H9 (cell line): ENCODE data around the gene CNNM1. TPM values are rescaled to one million over a fixed set of nuclear protein-coding genes. Genes with fewer than 3 reads are reported as not detected.

Experiments used
- DNase-seq: peaks from one replicate; pipeline ENCODE4 v3.0.0-alpha.2; 2017
- H2AFZ ChIP-seq: one replicate; pipeline ENCODE4 v1.6.1; 2013; ENCODE audit warnings: mild to moderate bottlenecking, low read length, control low read depth, moderate library complexity
- H2AK5ac ChIP-seq: 2 replicates; pipeline ENCODE4 v1.6.1; 2013; ENCODE audit warnings: low read length, control low read depth, mixed read lengths; ENCODE audit not compliant: insufficient read length
- H2BK120ac ChIP-seq: one replicate; pipeline ENCODE4 v1.6.1; 2013; ENCODE audit warnings: low read depth, mild to moderate bottlenecking, low read length, control low read depth, inconsistent platforms; ENCODE audit not compliant: poor library complexity, severe bottlenecking
- H2BK12ac ChIP-seq: 2 replicates; pipeline ENCODE4 v1.6.1; 2013; ENCODE audit warnings: low read length, control low read depth, mixed read lengths, low read depth; ENCODE audit not compliant: insufficient read length
- H2BK15ac ChIP-seq: 2 replicates; pipeline ENCODE4 v1.6.1; 2013; ENCODE audit warnings: low read depth, low read length, control low read depth
- H2BK20ac ChIP-seq: one replicate; pipeline ENCODE4 v1.6.1; 2013; ENCODE audit warnings: low read depth, mild to moderate bottlenecking, low read length, control low read depth, inconsistent platforms; ENCODE audit not compliant: poor library complexity, severe bottlenecking
- H2BK5ac ChIP-seq: 2 replicates; pipeline ENCODE4 v1.6.1; 2013; ENCODE audit warnings: low read length, control low read depth, mixed read lengths; ENCODE audit not compliant: insufficient read length
- H3K14ac ChIP-seq: 2 replicates; pipeline ENCODE4 v1.6.1; 2013; ENCODE audit warnings: low read length, control low read depth; ENCODE audit not compliant: insufficient read depth
- H3K18ac ChIP-seq: 2 replicates; pipeline ENCODE4 v1.6.1; 2013; ENCODE audit warnings: low read depth, mild to moderate bottlenecking, mixed read lengths, low read length, control low read depth; ENCODE audit not compliant: insufficient read length
- H3K23ac ChIP-seq: 2 replicates; pipeline ENCODE4 v1.6.1; 2013; ENCODE audit warnings: low read length, control low read depth, mixed read lengths, low read depth; ENCODE audit not compliant: insufficient read length
- H3K23me2 ChIP-seq: 2 replicates; pipeline ENCODE4 v1.6.1; 2013; ENCODE audit warnings: low read depth, mild to moderate bottlenecking, mixed read lengths, low read length, control low read depth; ENCODE audit not compliant: insufficient read length, poor library complexity, severe bottlenecking
- H3K27ac ChIP-seq: 2 replicates; pipeline ENCODE4 v1.5.1; 2013; ENCODE audit warnings: low read length, control low read depth, mixed read lengths, low read depth; ENCODE audit not compliant: insufficient read length
- H3K27me3 ChIP-seq: 2 replicates; pipeline ENCODE4 v1.6.1; 2013; ENCODE audit warnings: low read length, control low read depth, inconsistent platforms; ENCODE audit not compliant: insufficient read depth
- H3K4ac ChIP-seq: 2 replicates; pipeline ENCODE4 v1.6.1; 2013; ENCODE audit warnings: low read depth, mild to moderate bottlenecking, control low read depth, inconsistent platforms, low read length, moderate library complexity
- H3K4me1 ChIP-seq: 2 replicates; pipeline ENCODE4 v1.6.1; 2013; ENCODE audit warnings: low read length, control low read depth, inconsistent platforms; ENCODE audit not compliant: insufficient read depth
- H3K4me2 ChIP-seq: 2 replicates; pipeline ENCODE4 v1.6.1; 2013; ENCODE audit warnings: low read length, control low read depth, mixed read lengths; ENCODE audit not compliant: insufficient read length, insufficient read depth
- H3K56ac ChIP-seq: 2 replicates; pipeline ENCODE4 v1.6.1; 2013; ENCODE audit warnings: low read depth, mild to moderate bottlenecking, mixed read lengths, low read length, control low read depth; ENCODE audit not compliant: insufficient read length
- H3K79me1 ChIP-seq: 2 replicates; pipeline ENCODE4 v1.6.1; 2013; ENCODE audit warnings: low read depth, mild to moderate bottlenecking, moderate library complexity, low read length, control low read depth, inconsistent platforms; ENCODE audit not compliant: insufficient read depth, poor library complexity, severe bottlenecking
- H3K79me2 ChIP-seq: 2 replicates; pipeline ENCODE4 v1.6.1; 2013; ENCODE audit warnings: low read length, control low read depth, inconsistent platforms; ENCODE audit not compliant: insufficient read depth
- H3K9ac ChIP-seq: 2 replicates; pipeline ENCODE4 v1.6.1; 2013; ENCODE audit warnings: low read length, control low read depth, mixed read lengths; ENCODE audit not compliant: insufficient read length; ENCODE audit errors: extremely low read depth
- H3K9me3 ChIP-seq: one replicate; pipeline ENCODE4 v1.6.1; 2013; ENCODE audit warnings: low read depth, low read length, inconsistent platforms; ENCODE audit not compliant: control insufficient read depth
- H3T11ph ChIP-seq: one replicate; pipeline ENCODE4 v1.6.1; 2013; ENCODE audit warnings: mild to moderate bottlenecking, low read length, control low read depth, inconsistent platforms
- H4K20me1 ChIP-seq: one replicate; pipeline ENCODE4 v1.6.1; 2013; ENCODE audit not compliant: control insufficient read depth, insufficient read length, insufficient read depth
- H4K5ac ChIP-seq: 2 replicates; pipeline ENCODE4 v1.6.1; 2013; ENCODE audit warnings: low read depth, mild to moderate bottlenecking, mixed read lengths, low read length, control low read depth; ENCODE audit not compliant: insufficient read length
- H4K8ac ChIP-seq: replicated peaks from 2 replicates; pipeline ENCODE4 v1.6.1; 2013; ENCODE audit warnings: low read length, control low read depth, mixed read lengths, low read depth; ENCODE audit not compliant: insufficient read length
- H4K91ac ChIP-seq: 2 replicates; pipeline ENCODE4 v1.6.1; 2013; ENCODE audit warnings: low read depth, mild to moderate bottlenecking, moderate library complexity, mixed read lengths, low read length, control low read depth; ENCODE audit not compliant: insufficient read length
- H3K27ac Mint-ChIP-seq, 3 experiments: 2 replicates in 2 of 3; 3 replicates in 1 of 3; pipeline ENCODE4 v1.8.0; 2020 to 2021; ENCODE audit warnings: mixed read lengths in 3 of 3, mild to moderate bottlenecking in 1 of 3, moderate library complexity in 1 of 3
- H3K27me3 Mint-ChIP-seq: 2 replicates; pipeline ENCODE4 v1.8.0; 2021; ENCODE audit warnings: low read depth, mild to moderate bottlenecking, moderate library complexity, mixed read lengths
- H3K36me3 Mint-ChIP-seq, 3 experiments: 2 replicates in 2 of 3; 3 replicates in 1 of 3; pipeline ENCODE4 v1.8.0; 2020 to 2021; ENCODE audit warnings: low read depth in 3 of 3, mixed read lengths in 3 of 3; ENCODE audit not compliant: insufficient read depth in 1 of 3
- H3K4me1 Mint-ChIP-seq, 2 experiments: 2 replicates each; pipeline ENCODE4 v1.8.0; 2020; ENCODE audit warnings: mixed read lengths in 2 of 2
- H3K4me3 Mint-ChIP-seq, 2 experiments: 2 replicates in 1 of 2; 3 replicates in 1 of 2; pipeline ENCODE4 v1.8.0; 2020 to 2021; ENCODE audit warnings: mild to moderate bottlenecking in 2 of 2, mixed read lengths in 2 of 2, moderate library complexity in 1 of 2
- H3K9me3 Mint-ChIP-seq, 2 experiments: 2 replicates in 1 of 2; 3 replicates in 1 of 2; pipeline ENCODE4 v1.8.0; 2020; ENCODE audit warnings: mild to moderate bottlenecking in 2 of 2, mixed read lengths in 2 of 2, moderate library complexity in 1 of 2
- WGBS: extraction: QIAGEN DNeasy Blood & Tissue Kit; methylation state at CpG from one replicate; pipeline ENCODE4 v1.1.7; 2013; ENCODE audit warnings: missing lambda C conversion rate, low lambda C conversion rate, mixed read lengths; ENCODE audit not compliant: insufficient read length; ENCODE audit errors: extremely low coverage; 5-methylcytosine and 5-hydroxymethylcytosine counted together
- total RNA-seq: library from RNA; stranded (reverse); gene quantifications from 2 replicates; pipeline ENCODE4 v1.2.1, GENCODE V29; 2021
- TF ChIP-seq, protein P1 (sequence below): fragments of 200-600 bp; sonication (generic); conservative IDR thresholded peaks from 3 replicates; pipeline ENCODE4 v1.8.0; 2021; ENCODE audit warnings: antibody characterized with exemption, mild to moderate bottlenecking

Gene CNNM1
- total RNA-seq, 1 experiment from 2014 or later = 0.35 TPM

DNA sequence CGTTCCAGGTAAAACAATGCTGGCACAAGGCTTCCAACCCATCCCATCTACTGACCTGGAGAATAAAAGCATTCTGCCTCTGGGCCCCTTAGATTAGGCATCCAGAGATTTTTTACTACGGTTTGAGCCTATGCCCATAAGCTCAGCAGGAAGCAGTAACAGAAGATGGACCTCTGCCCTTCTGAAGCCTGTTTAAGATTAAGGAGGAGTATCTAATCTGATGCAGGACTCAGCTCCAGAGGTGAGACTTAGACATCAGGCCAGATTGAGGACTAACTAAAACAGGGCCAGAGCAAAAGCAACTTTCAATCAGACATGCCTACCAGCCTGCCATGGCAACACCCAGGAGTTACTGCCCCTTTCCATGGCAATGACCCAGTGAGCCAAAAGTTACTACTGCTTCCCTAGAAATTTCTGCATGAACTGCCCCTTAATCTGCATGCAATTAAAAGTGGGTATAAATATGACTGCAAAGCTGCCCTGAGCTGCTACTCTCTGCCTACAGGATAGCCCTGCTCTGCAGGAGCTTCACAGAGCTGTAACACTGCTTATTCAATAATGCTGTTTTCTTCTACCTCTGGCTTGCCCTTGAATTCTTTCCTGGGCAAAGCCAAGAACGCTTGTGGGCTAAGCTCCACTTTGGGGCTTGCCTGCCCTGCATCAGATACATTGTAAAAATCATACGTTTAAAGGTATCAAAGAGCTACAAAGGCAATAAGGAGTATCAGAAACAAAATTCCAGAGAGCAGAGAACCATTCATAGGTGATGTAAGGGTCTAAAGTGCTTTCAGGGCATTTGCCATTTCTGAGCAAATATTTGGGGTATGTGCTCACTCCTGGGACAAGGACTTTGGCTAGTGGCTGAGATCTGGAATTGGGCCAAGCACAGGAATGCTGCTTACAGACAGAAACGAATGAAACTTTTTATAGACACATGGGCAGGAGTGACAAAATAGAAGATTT lies 25.0 kb upstream of the CNNM1 start:
- Mint-ChIP-seq H3K9me3 (peaks cover 12 to 13% of the 10 kb centered on the region in 2 experiments), H3K27me3 (peaks cover 4% of the 10 kb centered on the region), H3K4me3 (no peak overlapping the region), H3K4me1 (peaks cover 8 to 11% of the 10 kb centered on the region in 2 experiments), H3K36me3 (peaks cover 0 to 5% (median 2%) of the 10 kb centered on the region in 3 experiments; a peak in 3 of 7 replicates), H3K27ac (peak overlapping the region in 1 of 3 experiments; percentile 49; a peak in 1 of 7 replicates)
- no peak overlapping the region for H2AK5ac ChIP-seq
- H2AFZ ChIP-seq = no peak overlapping the region
- no peak overlapping the region for H3K27ac ChIP-seq
- H3K9me3 ChIP-seq = no peaks in the 10 kb centered on the region
- H4K5ac ChIP-seq = no peak overlapping the region
- peaks cover under 1% of the 10 kb centered on the region; the same call in 1 of the 2 replicates for H3K27me3 ChIP-seq
- no peak overlapping the region for H4K8ac ChIP-seq
- no peak overlapping the region for H3K23ac ChIP-seq
- no peaks in the 10 kb centered on the region for H3K4me1 ChIP-seq
- no peaks in the 10 kb centered on the region for H3K23me2 ChIP-seq
- H3K4me2 ChIP-seq = no peak overlapping the region
- no peak overlapping the region for H3K9ac ChIP-seq
- H4K20me1 ChIP-seq = no peaks in the 10 kb centered on the region
- H2BK12ac ChIP-seq = no peak overlapping the region
- no peak overlapping the region for H2BK15ac ChIP-seq
- H3T11ph ChIP-seq = no peak overlapping the region
- H3K18ac ChIP-seq = no peak overlapping the region
- no CpG with 5 or more reads among the region's 5 CpGs for WGBS
- no peak overlapping the region for H3K14ac ChIP-seq
- no peak overlapping the region for H2BK120ac ChIP-seq
- DNase-seq = no peak
- TF ChIP-seq, protein P1, sequence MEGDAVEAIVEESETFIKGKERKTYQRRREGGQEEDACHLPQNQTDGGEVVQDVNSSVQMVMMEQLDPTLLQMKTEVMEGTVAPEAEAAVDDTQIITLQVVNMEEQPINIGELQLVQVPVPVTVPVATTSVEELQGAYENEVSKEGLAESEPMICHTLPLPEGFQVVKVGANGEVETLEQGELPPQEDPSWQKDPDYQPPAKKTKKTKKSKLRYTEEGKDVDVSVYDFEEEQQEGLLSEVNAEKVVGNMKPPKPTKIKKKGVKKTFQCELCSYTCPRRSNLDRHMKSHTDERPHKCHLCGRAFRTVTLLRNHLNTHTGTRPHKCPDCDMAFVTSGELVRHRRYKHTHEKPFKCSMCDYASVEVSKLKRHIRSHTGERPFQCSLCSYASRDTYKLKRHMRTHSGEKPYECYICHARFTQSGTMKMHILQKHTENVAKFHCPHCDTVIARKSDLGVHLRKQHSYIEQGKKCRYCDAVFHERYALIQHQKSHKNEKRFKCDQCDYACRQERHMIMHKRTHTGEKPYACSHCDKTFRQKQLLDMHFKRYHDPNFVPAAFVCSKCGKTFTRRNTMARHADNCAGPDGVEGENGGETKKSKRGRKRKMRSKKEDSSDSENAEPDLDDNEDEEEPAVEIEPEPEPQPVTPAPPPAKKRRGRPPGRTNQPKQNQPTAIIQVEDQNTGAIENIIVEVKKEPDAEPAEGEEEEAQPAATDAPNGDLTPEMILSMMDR = no peak
- H3K79me2 ChIP-seq = no peaks in the 10 kb centered on the region
- H3K79me1 ChIP-seq = no peaks in the 10 kb centered on the region
- H3K56ac ChIP-seq = no peak overlapping the region
- H3K4ac ChIP-seq = no peak overlapping the region
- H4K91ac ChIP-seq = no peak overlapping the region
- H2BK5ac ChIP-seq = no peak overlapping the region
- H2BK20ac ChIP-seq = no peak overlapping the region
